B cell (primary cell): ENCODE results near the gene FOXO4. TPM values are rescaled to one million over a fixed set of nuclear protein-coding genes. Genes with fewer than 3 reads are reported as not detected.
A peak's percentile ranks its signal among the peaks of the same experiment; 100 is the strongest.

Experiments used
- ATAC-seq: fragments of 200-7000 bp; cut with Tn5 transposase; one replicate; pipeline ENCODE4 v1.10.0; 2021; ENCODE audit warnings: low read depth, mild to moderate bottlenecking, moderate number of reproducible peaks, moderate library complexity
- CTCF ChIA-PET: fragments of 350-600 bp; sonication (Branson Sonifier 250); formaldehyde crosslinking; loops from one replicate; lab custom pipeline; 2021; ENCODE audit warnings: antibody characterized with exemption, inconsistent platforms; lab: Charles Lee
- POLR2A ChIA-PET: fragments of 350-600 bp; sonication (Branson Sonifier 250); formaldehyde crosslinking; loops from one replicate; lab custom pipeline; 2021; ENCODE audit warnings: antibody characterized with exemption; lab: Charles Lee
- DNase-seq: peaks from one replicate; pipeline ENCODE4 v3.0.0; 2013
- H2AFZ ChIP-seq: 2 replicates; pipeline ENCODE4 v1.6.1; 2012; ENCODE audit warnings: mild to moderate bottlenecking, low read depth, low read length; ENCODE audit not compliant: insufficient read depth, poor library complexity, severe bottlenecking
- H3K27ac ChIP-seq, 2 donors: 1 replicate in 1 of 2; 2 replicates in 1 of 2; pipeline ENCODE4 v1.5.1; 2012 to 2013; ENCODE audit warnings: low read length in 2 of 2, mild to moderate bottlenecking in 2 of 2, moderate library complexity in 1 of 2
- H3K27me3 ChIP-seq, 4 experiments: fragments of 200-600 bp in 1 of 4; sonication (generic) in 1 of 4; replicated peaks in 1 of 4; 1 replicate in 2 of 4; 2 replicates in 2 of 4; pipeline versions ENCODE4 v1.6.1 to v1.7.0; 2013 to 2016; ENCODE audit warnings: low read length in 3 of 4, mild to moderate bottlenecking in 2 of 4, mixed read lengths in 1 of 4, moderate library complexity in 1 of 4; ENCODE audit not compliant: insufficient read depth in 4 of 4, control insufficient read depth in 3 of 4; ENCODE audit errors: control extremely low read depth in 1 of 4
- H3K36me3 ChIP-seq, 2 experiments: replicated peaks in 1 of 2; 1 replicate in 1 of 2; 2 replicates in 1 of 2; pipeline versions ENCODE4 v1.6.1 to v1.7.1; 2013; ENCODE audit warnings: low read length in 1 of 2; ENCODE audit not compliant: insufficient read depth in 2 of 2, control insufficient read depth in 1 of 2; ENCODE audit errors: control extremely low read depth in 1 of 2, extremely low read depth in 1 of 2
- H3K4me1 ChIP-seq, 2 donors: fragments of 200-600 bp in 1 of 2; sonication (generic) in 1 of 2; 1 replicate in 1 of 2; 2 replicates in 1 of 2; pipeline versions ENCODE4 v1.5.1 to v1.6.1; 2013 to 2017; ENCODE audit warnings: low read length in 2 of 2; ENCODE audit not compliant: control insufficient read depth in 2 of 2, insufficient read depth in 2 of 2
- H3K4me2 ChIP-seq: replicated peaks from 2 replicates; pipeline ENCODE3; 2012; ENCODE audit warnings: mild to moderate bottlenecking, low read depth, low read length; ENCODE audit not compliant: poor library complexity, severe bottlenecking
- H3K4me3 ChIP-seq, 5 experiments: fragments of 200-600 bp in 1 of 5; sonication (generic) in 1 of 5; 1 replicate in 3 of 5; 2 replicates in 2 of 5; pipeline versions ENCODE4 v1.5.1 to v1.7.0; 2011 to 2016; ENCODE audit warnings: low read length in 4 of 5, mild to moderate bottlenecking in 4 of 5, low read depth in 2 of 5, control low read depth in 1 of 5, moderate library complexity in 1 of 5; ENCODE audit not compliant: insufficient read depth in 1 of 5; ENCODE audit errors: control extremely low read depth in 1 of 5, extremely low read depth in 1 of 5
- H3K79me2 ChIP-seq: fragments of 200-600 bp; sonication (generic); one replicate; pipeline ENCODE4 v1.6.0; 2016; ENCODE audit warnings: low read length; ENCODE audit not compliant: control insufficient read depth, insufficient read depth
- H3K9ac ChIP-seq: fragments of 200-600 bp; sonication (generic); 2 replicates; pipeline ENCODE4 v1.6.1; 2017; ENCODE audit warnings: mild to moderate bottlenecking, low read length, moderate library complexity
- H3K9me3 ChIP-seq, 3 donors: one replicate each; pipeline versions ENCODE4 v1.6.1 to v1.7.1; 2013; ENCODE audit warnings: low read length in 2 of 3; ENCODE audit not compliant: control insufficient read depth in 2 of 3, insufficient read depth in 1 of 3; ENCODE audit errors: control extremely low read depth in 1 of 3
- H4K20me1 ChIP-seq: 2 replicates; pipeline ENCODE4 v1.6.0; 2012; ENCODE audit warnings: mild to moderate bottlenecking, low read length; ENCODE audit not compliant: insufficient read depth, control insufficient read depth, poor library complexity, severe bottlenecking
- H3K27ac Mint-ChIP-seq: one replicate; pipeline ENCODE4 v1.8.0; 2021; ENCODE audit warnings: mixed read lengths
- H3K27me3 Mint-ChIP-seq: one replicate; pipeline ENCODE4 v1.8.0; 2021; ENCODE audit warnings: mixed read lengths
- H3K4me1 Mint-ChIP-seq: one replicate; pipeline ENCODE4 v1.8.0; 2021; ENCODE audit warnings: mixed read lengths
- H3K4me3 Mint-ChIP-seq: one replicate; pipeline ENCODE4 v1.8.0; 2021; ENCODE audit warnings: mixed read lengths
- H3K9me3 Mint-ChIP-seq: one replicate; pipeline ENCODE4 v1.8.0; 2022; ENCODE audit warnings: mixed read lengths; ENCODE audit not compliant: insufficient read depth
- CTCF ChIP-seq: fragments of 200-600 bp; IDR thresholded peaks from one replicate; pipeline ENCODE4 v1.8.0; 2022; ENCODE audit warnings: antibody characterized with exemption, mild to moderate bottlenecking
- EZH2 ChIP-seq: IDR thresholded peaks from 2 replicates; pipeline ENCODE4 v1.6.1; 2012; ENCODE audit warnings: borderline replicate concordance, low read depth, mild to moderate bottlenecking, moderate library complexity, low read length; ENCODE audit not compliant: insufficient read depth, poor library complexity, severe bottlenecking
- whole genome bisulfite sequencing: methylation state at CpG from one replicate; pipeline ENCODE4 v1.1.5; 2013; ENCODE audit warnings: missing lambda C conversion rate; ENCODE audit not compliant: insufficient coverage; 5-methylcytosine and 5-hydroxymethylcytosine counted together
- intact Hi-C: fragments of 100-400 bp; cut with micrococcal nuclease; formaldehyde crosslinking; loops from one replicate; pipeline ENCODE4 v1.10.0; 2022
- polyA plus RNA-seq: library from polyadenylated mRNA; depleted of rRNA; stranded (reverse); fragments of >200 nt; gene quantifications from 2 replicates; pipeline ENCODE4 v1.2.3, GENCODE V29; 2012
- total RNA-seq, 2 donors: library from RNA; stranded (reverse); fragments of 120-200 nt in 1 of 2; gene quantifications; 1 replicate in 1 of 2; 2 replicates in 1 of 2; pipeline versions ENCODE4 v1.2.3 to v1.2.4, GENCODE V29; 2013 to 2022

FOXO4 gene
- total and polyA plus RNA-seq, 2 donors (not counting 1 experiment from before 2014, with no cell fraction given): 13.4 to 41.4 TPM

DNA sequence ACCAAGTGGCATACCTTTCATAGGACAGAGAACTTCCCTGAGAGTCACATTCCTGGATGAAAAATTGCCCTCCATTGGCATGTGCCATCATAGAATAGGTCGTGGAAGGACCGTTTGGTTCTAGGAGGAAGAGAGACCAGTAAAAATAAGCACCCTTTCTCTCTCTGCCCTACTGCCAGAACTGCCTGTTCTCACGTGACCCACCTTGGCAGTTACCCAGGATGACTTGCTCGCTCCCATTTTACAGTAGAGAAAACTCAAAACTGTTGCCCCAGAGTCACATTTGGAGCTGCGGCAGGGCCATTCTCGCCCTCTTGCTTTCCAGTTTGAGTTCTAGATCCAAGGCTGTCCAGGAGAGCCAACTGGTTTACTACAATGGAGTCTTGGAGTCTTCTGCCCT, 47.9 kb downstream of the FOXO4 start:
- ChIA-PET POLR2A (no interaction called here), CTCF (no interaction called here)
- no peak overlapping the region for H3K4me3 Mint-ChIP-seq
- H3K27ac Mint-ChIP-seq: no peak overlapping the region
- peaks cover 8 to 11% of the 10 kb centered on the region in 2 donors for H3K4me1 ChIP-seq
- peaks cover 17% of the 10 kb centered on the region for H3K4me1 Mint-ChIP-seq
- no peak overlapping the region for H3K4me3 ChIP-seq
- no peaks in the 10 kb centered on the region for H3K27me3 ChIP-seq
- no peak overlapping the region for H3K27ac ChIP-seq
- H3K79me2 ChIP-seq: no peaks in the 10 kb centered on the region
- H3K27me3 Mint-ChIP-seq: no peaks in the 10 kb centered on the region
- 95% methylated on average over 4 of the region's 6 CpGs for WGBS
- intact Hi-C loops: no loop called here
- no peak overlapping the region for H3K4me2 ChIP-seq
- H3K9ac ChIP-seq: no peak overlapping the region
- H3K9me3 Mint-ChIP-seq: no peaks in the 10 kb centered on the region
- DNase-seq (no peak), ATAC-seq (no peak)
- H2AFZ ChIP-seq: no peak overlapping the region
- H4K20me1 ChIP-seq: no peaks in the 10 kb centered on the region
- H3K36me3 ChIP-seq: peaks cover 0 to 15% of the 10 kb centered on the region in 2 experiments
- no peaks in the 10 kb centered on the region for H3K9me3 ChIP-seq
- TF ChIP-seq CTCF (no peak), EZH2 (no peak)

DNA sequence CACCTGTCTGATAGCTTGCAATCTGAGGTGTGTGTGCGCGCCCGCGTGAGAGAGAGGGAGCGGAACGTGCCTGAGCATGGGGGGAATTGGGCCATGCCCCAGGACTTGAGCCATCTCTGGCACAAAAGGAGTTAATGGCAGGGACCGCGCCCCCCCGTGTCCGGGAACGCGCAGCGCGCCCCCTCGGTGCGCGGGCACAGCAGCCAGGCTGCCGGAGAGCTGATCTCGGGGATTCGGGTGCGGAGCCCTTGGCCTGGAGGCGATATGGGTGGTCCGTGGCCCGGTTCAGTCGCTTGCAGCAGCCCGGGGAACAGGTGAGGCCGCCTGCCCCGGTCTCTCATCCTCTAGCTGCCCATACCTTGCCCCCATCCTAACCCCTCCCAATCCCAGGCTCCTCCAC, 49.0 kb downstream of the FOXO4 start, which contains the start of gene NLGN3:
Gene NLGN3 (plus strand): TSS at position 191 of the 400 bp plus-strand sequence. CDS start 2,909 bp downstream, outside the sequence.
- no peak for ATAC-seq
- Histone ChIP-seq H3K9me3 (no peaks in the 10 kb centered on the region), H3K36me3 (peaks cover 0 to 7% of the 10 kb centered on the region in 2 experiments), H3K4me1 (peaks cover 8 to 11% of the 10 kb centered on the region in 2 donors), H3K79me2 (no peaks in the 10 kb centered on the region), H2AFZ (no peak within 1 kb of the TSS), H3K27me3 (no peaks in the 10 kb centered on the region), H3K27ac (no peak within 1 kb of the TSS), H3K4me2 (peak within 1 kb of the TSS; percentile 51), H3K4me3 (peak within 1 kb of the TSS in 2 of 5 experiments; percentile 19 to 26), H3K9ac (no peak within 1 kb of the TSS), H4K20me1 (no peaks in the 10 kb centered on the region)
- no peaks in the 10 kb centered on the region for H3K27me3 Mint-ChIP-seq
- ChIA-PET CTCF (no interaction called here), POLR2A (interaction anchor here (0.5 to 0.6 kb wide), 2 partner anchors 33 to 109 kb away, joined by 3 to 9 read pairs; partner anchors contain the start of gene ZMYM3)
- peak within 1 kb of the TSS; percentile 47 for H3K4me3 Mint-ChIP-seq
- TF ChIP-seq CTCF (no peak), EZH2 (no peak)
- H3K27ac Mint-ChIP-seq: peak within 1 kb of the TSS; percentile 50
- H3K4me1 Mint-ChIP-seq: peaks cover 17% of the 10 kb centered on the region
- no peak for DNase-seq
- no peaks in the 10 kb centered on the region for H3K9me3 Mint-ChIP-seq
- 68% methylated on average over 16 of the region's 28 CpGs for whole genome bisulfite sequencing
- intact Hi-C loops: no loop called here
